MM.1S (cell line): ENCODE measurements around the gene SNORC.

ENCODE experiments used
- DNase-seq: peaks from one replicate; pipeline ENCODE4 v3.0.0-alpha.2; 2015
- H2AFZ ChIP-seq: fragments of 300-600 bp; sonication (generic); 2 replicates; pipeline ENCODE4 v1.6.0; 2016; ENCODE audit warnings: antibody characterized with exemption, low read length
- H3F3A ChIP-seq: fragments of 300-600 bp; sonication (generic); 2 replicates; pipeline ENCODE4 v1.6.1; 2016; ENCODE audit warnings: mild to moderate bottlenecking, antibody characterized with exemption, low read length, moderate library complexity, mixed read lengths; ENCODE audit not compliant: insufficient read depth
- H3K27ac ChIP-seq: fragments of 300-600 bp; sonication (generic); 2 replicates; pipeline ENCODE4 v1.5.1; 2016; ENCODE audit warnings: mild to moderate bottlenecking, low read length
- H3K27me3 ChIP-seq: fragments of 300-600 bp; sonication (generic); replicated peaks from 2 replicates; pipeline ENCODE4 v1.6.0; 2016; ENCODE audit warnings: low read length; ENCODE audit not compliant: insufficient read depth
- H3K36me3 ChIP-seq: fragments of 300-600 bp; sonication (generic); replicated peaks from 2 replicates; pipeline ENCODE4 v1.6.1; 2016; ENCODE audit warnings: mild to moderate bottlenecking, low read length, mixed read lengths; ENCODE audit not compliant: insufficient read depth
- H3K4me1 ChIP-seq: fragments of 300-600 bp; sonication (generic); 2 replicates; pipeline ENCODE4 v1.6.1; 2016; ENCODE audit warnings: low read length, mixed read lengths
- H3K4me2 ChIP-seq: fragments of 300-600 bp; sonication (generic); 2 replicates; pipeline ENCODE4 v1.6.0; 2016; ENCODE audit warnings: low read depth, low read length
- H3K4me3 ChIP-seq: fragments of 300-600 bp; sonication (generic); 2 replicates; pipeline ENCODE4 v1.5.1; 2016; ENCODE audit warnings: low read length, mixed read lengths
- H3K79me2 ChIP-seq: fragments of 300-600 bp; sonication (generic); 2 replicates; pipeline ENCODE4 v1.6.1; 2016; ENCODE audit warnings: mixed run types, low read length, mixed read lengths
- H3K9ac ChIP-seq: fragments of 300-600 bp; sonication (generic); 2 replicates; pipeline ENCODE4 v1.6.1; 2016; ENCODE audit warnings: low read length, mixed read lengths
- H3K9me2 ChIP-seq: fragments of 300-600 bp; sonication (generic); replicated peaks from 2 replicates; pipeline ENCODE4 v1.6.1; 2016; ENCODE audit warnings: mild to moderate bottlenecking, low read length, mixed read lengths; ENCODE audit not compliant: insufficient read depth
- H3K9me3 ChIP-seq: fragments of 300-600 bp; sonication (generic); replicated peaks from 2 replicates; pipeline ENCODE4 v1.6.1; 2016; ENCODE audit warnings: mild to moderate bottlenecking, low read length, mixed read lengths; ENCODE audit not compliant: insufficient read depth
- H4K20me1 ChIP-seq: fragments of 300-600 bp; sonication (generic); 2 replicates; pipeline ENCODE4 v1.6.1; 2016; ENCODE audit warnings: mild to moderate bottlenecking, low read length, moderate library complexity, mixed read lengths; ENCODE audit not compliant: insufficient read depth
- CTCF ChIP-seq: fragments of 300-600 bp; sonication (generic); IDR thresholded peaks from 2 replicates; pipeline ENCODE4 v1.5.1; 2016; ENCODE audit warnings: antibody characterized with exemption, low read length, mixed read lengths
- EZH2 ChIP-seq: fragments of 300-600 bp; sonication (generic); optimal IDR thresholded peaks from 2 replicates; pipeline ENCODE3; 2017; ENCODE audit warnings: low read depth, mild to moderate bottlenecking, antibody characterized with exemption, low read length, mixed read lengths
- EZH2phosphoT487 ChIP-seq: fragments of 300-600 bp; sonication (generic); IDR thresholded peaks from 2 replicates; pipeline ENCODE4 v1.6.1; 2018; ENCODE audit warnings: antibody characterized with exemption, low read length

Gene SNORC

DNA sequence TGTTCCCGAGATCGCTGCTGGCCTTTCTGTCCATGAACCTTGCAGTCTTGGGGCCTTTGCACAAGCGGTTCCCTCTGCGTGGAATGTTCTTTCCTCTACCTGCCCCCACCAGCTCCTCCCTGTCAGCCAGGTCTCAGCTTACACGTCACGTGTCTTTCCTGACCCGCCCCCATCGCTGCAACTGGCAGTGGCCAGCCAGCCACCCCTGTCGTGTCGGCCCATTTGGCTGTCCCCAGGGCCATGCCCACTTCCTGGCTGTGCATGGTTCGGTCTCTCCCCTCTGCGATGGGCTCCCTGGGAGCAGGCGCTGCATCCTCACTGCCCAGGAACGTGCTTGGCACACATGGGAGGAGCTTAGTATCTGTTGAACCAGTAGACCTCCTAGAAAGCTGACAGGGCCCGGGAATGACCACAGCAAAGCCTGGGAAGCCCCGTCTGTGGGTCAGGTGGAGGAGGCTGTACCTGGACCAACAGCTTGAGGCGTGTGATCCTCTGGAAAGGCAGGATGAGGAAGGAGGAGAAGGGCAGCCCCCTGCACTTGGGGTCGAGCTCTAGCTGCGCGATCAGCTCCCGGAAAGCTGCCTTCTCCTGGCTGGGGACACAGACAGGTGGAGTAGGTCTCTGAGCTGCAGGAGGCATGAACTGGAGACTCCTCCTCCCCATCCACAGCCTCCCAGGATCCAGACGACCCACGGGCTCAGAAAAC is 21.0 kb downstream of the SNORC start:
- Histone ChIP-seq H3F3A (no peaks in the 10 kb centered on the region), H3K9me3 (no peaks in the 10 kb centered on the region), H3K4me2 (peak overlapping the region; percentile 71), H3K27me3 (no peaks in the 10 kb centered on the region), H3K9me2 (no peaks in the 10 kb centered on the region), H3K4me3 (peak overlapping the region; percentile 34; the same call in 1 of the 2 replicates), H3K4me1 (no peaks in the 10 kb centered on the region), H3K27ac (no peak overlapping the region), H4K20me1 (no peaks in the 10 kb centered on the region), H3K36me3 (no peaks in the 10 kb centered on the region), H3K9ac (no peak overlapping the region), H2AFZ (peak overlapping the region; percentile 82), H3K79me2 (no peaks in the 10 kb centered on the region)
- DNase-seq: peak; percentile 15
- no peak for TF ChIP-seq EZH2
- TF ChIP-seq CTCF: no peak
- TF ChIP-seq EZH2phosphoT487: no peak

- no peaks in the 10 kb centered on the region for H3K36me3 ChIP-seq
- no peaks in the 10 kb centered on the region for H4K20me1 ChIP-seq
- no peak overlapping the region for H3K4me2 ChIP-seq
- H3K9me2 ChIP-seq: no peaks in the 10 kb centered on the region
- H2AFZ ChIP-seq: 0 out of 2 replicates have a peak overlapping the region, but pooled peaks have one; percentile 82
- H3K9ac ChIP-seq: no peak overlapping the region
- H3K4me1 ChIP-seq: no peaks in the 10 kb centered on the region
- TF ChIP-seq CTCF: no peak
- no peak for TF ChIP-seq EZH2
- TF ChIP-seq EZH2phosphoT487: no peak
- H3K27ac ChIP-seq: no peak overlapping the region
- no peaks in the 10 kb centered on the region for H3K79me2 ChIP-seq
- no peak overlapping the region for H3K4me3 ChIP-seq
- H3F3A ChIP-seq: no peaks in the 10 kb centered on the region
- H3K9me3 ChIP-seq: no peaks in the 10 kb centered on the region
- no peaks in the 10 kb centered on the region for H3K27me3 ChIP-seq
- no peak for DNase-seq
These were observed 21.6 kb downstream of the SNORC start for GRCh38 chr2:232891621-232892071.

DNA sequence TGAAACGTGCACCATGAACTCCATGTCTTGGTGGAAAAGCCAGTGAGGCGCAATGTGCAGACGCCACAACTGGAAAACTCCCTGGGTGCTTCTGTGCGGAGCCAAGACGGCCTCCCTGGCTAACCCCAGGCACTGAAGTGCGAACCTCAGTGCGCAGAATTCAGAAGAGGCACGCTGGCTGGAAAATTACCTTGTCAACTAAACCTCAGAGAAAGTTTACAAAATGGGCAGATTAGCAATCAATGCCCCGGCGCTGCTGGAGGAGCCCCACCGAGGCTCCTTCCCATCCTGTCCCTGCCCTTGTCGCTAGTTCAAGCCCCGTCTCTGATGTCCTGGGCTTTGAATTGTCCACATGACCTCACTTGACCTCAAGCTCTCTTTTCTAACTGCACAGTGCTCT is 22.2 kb downstream of the SNORC start:
- Histone ChIP-seq H3K36me3 (no peaks in the 10 kb centered on the region), H3F3A (no peaks in the 10 kb centered on the region), H3K27ac (no peak overlapping the region), H3K27me3 (no peaks in the 10 kb centered on the region), H3K9ac (no peak overlapping the region), H3K9me3 (no peaks in the 10 kb centered on the region), H2AFZ (no peak overlapping the region), H3K79me2 (no peaks in the 10 kb centered on the region), H3K4me3 (no peak overlapping the region), H3K4me2 (no peak overlapping the region), H3K9me2 (no peaks in the 10 kb centered on the region), H4K20me1 (no peaks in the 10 kb centered on the region), H3K4me1 (no peaks in the 10 kb centered on the region)
- no peak for DNase-seq
- TF ChIP-seq EZH2 (no peak), CTCF (no peak), EZH2phosphoT487 (no peak)
